Loucy (cell line): ENCODE data around the gene SLC6A11.

ENCODE experiments used
- H2AFZ ChIP-seq: fragments of 200-600 bp; sonication (generic); 2 replicates; pipeline ENCODE4 v1.6.0; 2016; ENCODE audit warnings: antibody characterized with exemption, mild to moderate bottlenecking, low read length, moderate library complexity
- H3F3A ChIP-seq: fragments of 200-600 bp; 2 replicates; pipeline ENCODE4 v1.6.0; 2016; ENCODE audit warnings: antibody characterized with exemption, low read depth, mild to moderate bottlenecking
- H3K27me3 ChIP-seq: fragments of 200-600 bp; sonication (generic); 2 replicates; pipeline ENCODE4 v1.6.1; 2014; ENCODE audit warnings: low read length, mild to moderate bottlenecking; ENCODE audit not compliant: insufficient read depth, poor library complexity, severe bottlenecking
- H3K36me3 ChIP-seq: fragments of 200-600 bp; sonication (generic); 2 replicates; pipeline ENCODE4 v1.6.1; 2016; ENCODE audit warnings: low read length; ENCODE audit not compliant: insufficient read depth
- H3K4me1 ChIP-seq: fragments of 200-600 bp; sonication (generic); 2 replicates; pipeline ENCODE4 v1.5.1; 2014; ENCODE audit warnings: low read length, mild to moderate bottlenecking; ENCODE audit not compliant: insufficient read depth, poor library complexity, severe bottlenecking
- H3K4me2 ChIP-seq: fragments of 200-600 bp; sonication (generic); 2 replicates; pipeline ENCODE4 v1.6.0; 2014; ENCODE audit warnings: antibody characterized with exemption, low read length, low read depth, mild to moderate bottlenecking; ENCODE audit not compliant: poor library complexity, severe bottlenecking
- H3K4me3 ChIP-seq: fragments of 200-600 bp; sonication (generic); 2 replicates; pipeline ENCODE4 v1.5.1; 2014; ENCODE audit warnings: low read length, mild to moderate bottlenecking, mixed read lengths; ENCODE audit not compliant: poor library complexity, severe bottlenecking
- H3K79me2 ChIP-seq: fragments of 200-600 bp; sonication (generic); 2 replicates; pipeline ENCODE4 v1.6.1; 2014; ENCODE audit warnings: low read length; ENCODE audit not compliant: insufficient read depth
- H3K9ac ChIP-seq: fragments of 200-600 bp; sonication (generic); 2 replicates; pipeline ENCODE4 v1.6.0; 2014; ENCODE audit warnings: mild to moderate bottlenecking, low read depth, low read length, moderate library complexity; ENCODE audit not compliant: poor library complexity, severe bottlenecking
- H3K9me2 ChIP-seq: fragments of 200-600 bp; sonication (generic); replicated peaks from 2 replicates; pipeline ENCODE4 v1.6.1; 2016; ENCODE audit warnings: low read depth, low read length, mixed read lengths
- H3K9me3 ChIP-seq: fragments of 200-600 bp; sonication (generic); 2 replicates; pipeline ENCODE4 v1.6.1; 2014; ENCODE audit warnings: mild to moderate bottlenecking, antibody characterized with exemption, low read length, low read depth; ENCODE audit not compliant: insufficient read depth
- H4K20me1 ChIP-seq: fragments of 200-600 bp; sonication (generic); 2 replicates; pipeline ENCODE4 v1.6.0; 2014; ENCODE audit warnings: antibody characterized with exemption, low read length, mild to moderate bottlenecking; ENCODE audit not compliant: insufficient read depth, poor library complexity, severe bottlenecking
- CTCF ChIP-seq: fragments of 200-600 bp; sonication (generic); conservative IDR thresholded peaks from 2 replicates; pipeline ENCODE4 v1.5.1; 2014; ENCODE audit warnings: mild to moderate bottlenecking, antibody characterized with exemption, low read length
- EZH2phosphoT487 ChIP-seq: fragments of 200-600 bp; IDR thresholded peaks from 2 replicates; pipeline ENCODE4 v1.6.1; 2018; ENCODE audit warnings: antibody characterized with exemption, mild to moderate bottlenecking, moderate library complexity, borderline replicate concordance

SLC6A11 gene

GRCh38 chr3:10798600-10799367 lies 17.2 kb upstream of the SLC6A11 start:
- no peak for TF ChIP-seq EZH2phosphoT487
- TF ChIP-seq CTCF, result no peak
- no peaks in the 10 kb centered on the region for H3K9me3 ChIP-seq
- H3F3A ChIP-seq, result no peaks in the 10 kb centered on the region
- H3K4me1 ChIP-seq, result no peaks in the 10 kb centered on the region
- no peaks in the 10 kb centered on the region for H3K27me3 ChIP-seq
- no peaks in the 10 kb centered on the region for H3K79me2 ChIP-seq
- H3K4me3 ChIP-seq, result no peak overlapping the region
- H4K20me1 ChIP-seq, result no peaks in the 10 kb centered on the region
- H2AFZ ChIP-seq, result no peak overlapping the region
- H3K9me2 ChIP-seq, result no peaks in the 10 kb centered on the region
- no peak overlapping the region for H3K9ac ChIP-seq
- no peaks in the 10 kb centered on the region for H3K36me3 ChIP-seq
- H3K4me2 ChIP-seq, result no peak overlapping the region

- TF ChIP-seq EZH2phosphoT487, result no peak
- no peak for TF ChIP-seq CTCF
- no peak overlapping the region for H2AFZ ChIP-seq
- H4K20me1 ChIP-seq, result no peaks in the 10 kb centered on the region
- H3K9me2 ChIP-seq, result no peaks in the 10 kb centered on the region
- no peak overlapping the region for H3K4me3 ChIP-seq
- H3K9me3 ChIP-seq, result no peaks in the 10 kb centered on the region
- no peak overlapping the region for H3K9ac ChIP-seq
- H3K36me3 ChIP-seq, result no peaks in the 10 kb centered on the region
- no peaks in the 10 kb centered on the region for H3K4me1 ChIP-seq
- no peaks in the 10 kb centered on the region for H3F3A ChIP-seq
- no peak overlapping the region for H3K4me2 ChIP-seq
- no peaks in the 10 kb centered on the region for H3K27me3 ChIP-seq
- no peaks in the 10 kb centered on the region for H3K79me2 ChIP-seq
Observed at GRCh38 chr3:10804183-10804648, 11.8 kb upstream of the SLC6A11 start.

DNA sequence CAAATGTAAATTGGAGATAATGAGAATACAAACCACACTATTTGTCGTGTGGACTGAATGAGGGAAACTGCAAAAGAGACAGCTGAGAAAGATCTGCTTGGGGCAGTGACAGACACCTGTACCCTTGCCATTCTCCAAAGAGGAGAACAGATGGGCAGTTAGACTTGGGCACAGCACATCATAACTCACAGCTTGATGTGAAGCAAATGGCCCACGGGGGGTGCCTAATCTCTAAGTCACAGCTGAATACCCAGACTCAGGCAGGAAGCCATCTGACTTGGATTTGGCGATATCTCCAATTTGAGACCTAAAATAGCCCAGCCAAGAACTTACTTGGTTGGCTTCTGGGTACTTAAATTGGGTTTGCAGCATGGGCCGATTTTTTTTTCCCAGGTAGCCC lies 10.0 kb upstream of the SLC6A11 start:
- H2AFZ ChIP-seq, result no peak overlapping the region
- no peaks in the 10 kb centered on the region for H3K36me3 ChIP-seq
- no peak for TF ChIP-seq EZH2phosphoT487
- TF ChIP-seq CTCF, result no peak
- H4K20me1 ChIP-seq, result no peaks in the 10 kb centered on the region
- H3F3A ChIP-seq, result no peaks in the 10 kb centered on the region
- H3K79me2 ChIP-seq, result no peaks in the 10 kb centered on the region
- H3K9me2 ChIP-seq, result no peaks in the 10 kb centered on the region
- H3K4me3 ChIP-seq, result no peak overlapping the region
- H3K4me1 ChIP-seq, result no peaks in the 10 kb centered on the region
- no peak overlapping the region for H3K4me2 ChIP-seq
- no peak overlapping the region for H3K9ac ChIP-seq
- no peaks in the 10 kb centered on the region for H3K27me3 ChIP-seq
- no peaks in the 10 kb centered on the region for H3K9me3 ChIP-seq
